GF-D8 (cell line): ENCODE measurements around the gene POLH.
A peak's percentile ranks its signal among the peaks of the same experiment; 100 is the strongest.
"Not testable (repeated sequence)": the region's sequence is repeated elsewhere in the genome, so short reads cannot be mapped to it uniquely, and the experiment has no call there.

ENCODE experiments used
- DNase-seq: peaks from one replicate; lab custom pipeline; 2025; lab: John Stamatoyannopoulos, UW

The POLH gene

GRCh38 chr6:43630980-43631619 lies 55.1 kb downstream of the POLH start:
- no peak for DNase-seq

DNA sequence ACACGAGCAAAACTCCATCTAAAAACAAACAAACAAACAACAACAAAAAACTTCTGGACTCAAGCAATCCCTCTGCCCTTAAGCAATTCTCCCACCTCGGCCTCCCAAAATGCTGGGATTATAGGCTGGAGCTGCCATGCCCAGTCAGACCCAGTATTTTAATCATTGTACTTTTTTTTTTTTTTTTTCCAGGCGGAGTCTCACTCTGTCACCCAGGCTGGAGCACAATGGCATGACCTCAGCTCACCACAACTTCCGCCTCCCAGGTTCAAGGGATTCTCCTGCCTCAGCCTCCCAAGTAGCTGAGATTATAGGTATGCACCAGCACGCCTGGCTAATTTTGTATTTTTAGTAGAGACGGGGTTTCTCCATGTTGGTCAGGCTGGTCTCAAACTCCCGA lies 57.0 kb downstream of the POLH start:
- DNase-seq = not testable (repeated sequence)

- DNase-seq = no peak
Measured at GRCh38 chr6:43634702-43635303, 58.8 kb downstream of the POLH start.

GRCh38 chr6:43635387-43636307 lies 59.7 kb downstream of the POLH start, which contains the start of gene MAD2L1BP:
TSS of gene MAD2L1BP (plus strand) at chr6:43635840. CDS start at chr6:43635876, 36 bp downstream.
- DNase-seq = peak; percentile 66

GRCh38 chr6:43636308-43636659 lies 60.3 kb downstream of the POLH start:
- DNase-seq = no peak

- no peak for DNase-seq
Measured at GRCh38 chr6:43639984-43640800, 64.2 kb downstream of the POLH start.

GRCh38 chr6:43644940-43645612 lies 69.1 kb downstream of the POLH start, which contains the start of gene RSPH9:
TSS of gene RSPH9 (plus strand) at chr6:43645036. CDS start at chr6:43645099, 63 bp downstream.
- no peak for DNase-seq

GRCh38 chr6:43645613-43645964 lies 69.6 kb downstream of the POLH start:
- DNase-seq = no peak

DNA sequence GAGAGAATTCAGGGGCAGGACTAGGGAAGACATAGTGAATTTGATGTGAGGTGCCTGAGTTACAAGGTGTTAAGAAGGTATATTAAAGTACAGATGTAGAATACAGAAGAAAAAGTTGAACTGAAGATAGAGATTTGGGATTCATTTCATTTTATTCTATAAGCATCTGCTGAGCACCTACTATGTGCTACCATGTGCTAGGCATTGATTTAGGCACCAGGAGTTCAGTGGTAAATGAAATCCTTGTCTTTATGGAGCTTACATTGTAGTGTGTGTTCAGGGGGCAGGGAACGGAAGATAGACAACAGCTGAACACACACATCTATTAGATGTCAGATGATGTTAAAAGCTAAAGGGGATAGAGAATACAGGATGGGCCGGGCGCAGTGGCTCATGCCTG lies 71.6 kb downstream of the POLH start:
- no peak for DNase-seq

- DNase-seq = no peak
Measured at GRCh38 chr6:43648248-43648647, 72.3 kb downstream of the POLH start.

DNA sequence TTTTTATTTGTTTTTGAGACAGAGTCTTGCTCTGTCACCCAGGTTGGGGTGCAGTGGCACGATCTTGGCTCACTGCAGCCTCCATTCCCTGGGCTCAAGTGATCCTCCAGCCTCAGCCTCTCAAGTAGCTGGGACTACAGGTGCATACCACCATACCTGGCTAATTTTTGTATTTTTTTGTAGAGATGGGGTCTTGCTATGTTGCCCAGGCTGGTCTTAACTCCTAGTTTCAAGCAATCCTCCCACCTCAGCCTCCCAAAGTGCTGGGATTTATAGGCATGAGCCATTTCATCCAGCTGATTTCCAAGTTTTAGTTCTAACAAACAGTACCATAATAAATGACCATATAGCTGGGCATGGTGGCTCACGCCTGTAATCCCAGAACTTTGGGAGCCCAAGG lies 76.8 kb downstream of the POLH start:
- not testable (repeated sequence) for DNase-seq

DNA sequence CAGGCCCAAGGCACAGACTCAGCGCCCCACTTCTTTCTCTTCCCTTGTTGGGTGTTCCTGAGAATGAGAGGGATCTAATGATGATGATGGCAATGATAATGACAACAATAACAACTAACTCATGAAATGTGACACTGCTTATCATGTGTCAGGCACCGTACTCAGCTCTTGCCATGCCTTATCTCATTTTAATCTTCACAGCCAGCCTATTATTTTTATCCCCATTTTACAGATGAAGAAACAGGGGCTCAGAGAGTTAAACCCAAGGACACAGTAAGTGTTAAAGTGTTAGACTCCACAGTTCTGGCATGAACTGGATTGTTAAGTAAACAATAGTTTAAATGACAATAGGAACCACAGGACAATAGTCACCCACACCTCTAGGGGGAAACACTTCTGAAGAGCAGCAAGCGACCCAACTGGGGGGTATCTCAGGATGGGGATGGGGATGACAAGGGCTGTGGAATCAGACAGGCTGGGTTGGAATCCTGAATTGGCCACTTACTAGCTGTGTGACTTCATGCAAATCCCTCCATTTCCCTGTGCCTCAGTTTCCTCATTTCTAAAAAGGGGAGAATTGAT lies 81.3 kb downstream of the POLH start:
- no peak for DNase-seq

- DNase-seq = no peak
Measured at GRCh38 chr6:43658161-43658560, 82.2 kb downstream of the POLH start.

DNA sequence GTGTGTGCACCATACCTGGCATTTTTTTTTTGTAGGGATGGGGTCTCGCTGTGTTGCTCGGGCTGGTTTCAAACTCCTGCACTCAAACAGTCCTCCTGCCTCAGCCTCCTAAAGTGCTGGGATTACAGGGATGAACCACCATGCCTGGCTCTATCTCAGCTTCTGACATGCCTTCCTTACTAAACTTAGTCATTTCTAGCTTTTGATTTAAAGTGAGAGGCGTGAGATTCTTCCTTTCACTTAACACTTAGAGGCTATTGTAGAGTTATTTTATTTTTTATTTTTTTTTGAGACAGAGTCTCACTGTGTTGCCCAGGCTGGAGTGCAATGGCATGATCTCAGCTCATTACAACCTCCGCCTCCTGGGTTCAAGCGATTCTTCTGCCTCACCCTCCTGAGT lies 87.0 kb downstream of the POLH start:
- DNase-seq = not testable (repeated sequence)
